H1 (cell line): ENCODE results near the gene HNF1A.

Source experiments
- EZH2 ChIP-seq: fragments of 200-600 bp; sonication (generic); IDR thresholded peaks from 2 replicates; pipeline ENCODE4 v1.7.1; 2012; ENCODE audit warnings: low read depth, mild to moderate bottlenecking, moderate library complexity, low read length, inconsistent platforms; ENCODE audit not compliant: severe bottlenecking
- KDM1A ChIP-seq: fragments of 200-600, 300-600 bp; sonication (generic); IDR thresholded peaks from 2 replicates; pipeline ENCODE4 v1.7.1; 2016; ENCODE audit warnings: mild to moderate bottlenecking, low read length, borderline replicate concordance
- TEAD4 ChIP-seq: IDR thresholded peaks from 2 replicates; pipeline ENCODE4 v1.6.1; 2012; ENCODE audit warnings: low read depth, low read length, inconsistent platforms, mixed read lengths

DNA sequence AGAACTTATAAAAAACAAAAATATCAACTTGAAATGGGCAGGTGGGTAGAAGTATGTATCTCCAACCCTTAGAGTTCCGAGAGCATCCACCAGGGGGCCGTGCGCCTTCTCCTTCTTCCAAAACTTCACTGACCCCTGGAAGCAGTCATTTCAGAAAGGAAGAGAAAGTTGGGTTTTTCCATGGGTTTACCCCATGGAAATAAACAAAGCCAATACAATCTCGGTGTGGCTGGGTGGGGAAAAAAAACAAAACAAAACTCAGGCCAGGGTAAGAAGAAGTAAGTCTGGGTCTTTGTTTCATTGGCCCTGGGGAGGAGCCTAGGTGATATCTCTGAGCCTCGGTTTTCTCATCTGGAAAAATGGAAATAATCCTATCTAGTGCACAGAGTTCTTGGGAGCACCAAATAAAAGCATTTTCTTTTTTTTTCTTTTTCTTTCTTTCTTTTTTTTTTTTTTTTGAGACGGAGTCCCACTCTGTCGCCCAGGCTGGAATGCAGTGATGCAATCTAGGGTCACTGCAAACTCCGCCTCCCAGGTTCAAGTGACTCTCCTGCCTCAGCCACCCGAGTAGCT, 33.6 kb upstream of the HNF1A start:
- TF ChIP-seq KDM1A (no peak), EZH2 (no peak), TEAD4 (no peak; the same call in 1 of the 2 replicates)
